ENCODE measurements around the gene CFHR4.

- TF ChIP-seq, protein P1, sequence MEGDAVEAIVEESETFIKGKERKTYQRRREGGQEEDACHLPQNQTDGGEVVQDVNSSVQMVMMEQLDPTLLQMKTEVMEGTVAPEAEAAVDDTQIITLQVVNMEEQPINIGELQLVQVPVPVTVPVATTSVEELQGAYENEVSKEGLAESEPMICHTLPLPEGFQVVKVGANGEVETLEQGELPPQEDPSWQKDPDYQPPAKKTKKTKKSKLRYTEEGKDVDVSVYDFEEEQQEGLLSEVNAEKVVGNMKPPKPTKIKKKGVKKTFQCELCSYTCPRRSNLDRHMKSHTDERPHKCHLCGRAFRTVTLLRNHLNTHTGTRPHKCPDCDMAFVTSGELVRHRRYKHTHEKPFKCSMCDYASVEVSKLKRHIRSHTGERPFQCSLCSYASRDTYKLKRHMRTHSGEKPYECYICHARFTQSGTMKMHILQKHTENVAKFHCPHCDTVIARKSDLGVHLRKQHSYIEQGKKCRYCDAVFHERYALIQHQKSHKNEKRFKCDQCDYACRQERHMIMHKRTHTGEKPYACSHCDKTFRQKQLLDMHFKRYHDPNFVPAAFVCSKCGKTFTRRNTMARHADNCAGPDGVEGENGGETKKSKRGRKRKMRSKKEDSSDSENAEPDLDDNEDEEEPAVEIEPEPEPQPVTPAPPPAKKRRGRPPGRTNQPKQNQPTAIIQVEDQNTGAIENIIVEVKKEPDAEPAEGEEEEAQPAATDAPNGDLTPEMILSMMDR (IDR thresholded peaks at IDR 0.05; ENCODE audit: extremely low read depth in 1 of 2, insufficient read depth in 1 of 2, low read depth in 1 of 2, low read length in 2 of 2) = no peak
- TF ChIP-seq POLR2A (IDR thresholded peaks at IDR 0.05; ENCODE audit: low read depth, low read length) (no peak), MYC (IDR thresholded peaks at IDR 0.05; ENCODE audit: low read depth, low read length) (no peak), POLR2AphosphoS5 (IDR thresholded peaks at IDR 0.05; ENCODE audit: insufficient read depth, low read depth, low read length) (no peak), GATA2 (IDR thresholded peaks at IDR 0.05; ENCODE audit: insufficient read depth, insufficient read length, low read depth, low read length) (no peak)
Observed at GRCh38 chr1:196896355-196896754, 8.5 kb downstream of the CFHR4 start.
